ENCODE data around the gene POU6F2. TPM values are rescaled to one million over a fixed set of nuclear protein-coding genes. Genes with fewer than 3 reads are reported as not detected.

The POU6F2 gene
- total RNA-seq, 1 experiment from 2014 or later = 3.9 TPM

DNA sequence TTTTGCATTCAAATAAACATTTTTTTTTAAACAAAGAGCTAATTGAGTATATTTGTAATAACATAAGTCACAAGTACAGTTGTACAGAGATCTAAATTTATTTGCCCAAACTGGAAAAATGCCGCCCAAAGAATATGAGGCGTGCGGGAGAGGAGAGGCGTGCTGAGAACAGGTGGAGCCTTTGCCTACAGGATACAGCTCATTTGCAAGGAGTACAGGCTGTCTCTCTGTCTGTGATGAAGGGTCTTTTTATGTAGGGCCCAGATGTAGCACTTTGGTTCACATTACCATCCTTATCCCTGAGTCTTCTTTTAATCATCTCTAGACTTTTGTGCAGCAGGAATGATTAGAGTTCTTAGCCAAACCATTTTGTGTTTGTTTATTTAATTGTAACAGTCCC lies 58.2 kb downstream of the POU6F2 start:
- H3K27ac Mint-ChIP-seq (ENCODE audit: unreplicated experiment) = no peak overlapping the region
- no TSS peak for BruUV-seq (replicated peaks)
- peaks cover 9% of the 10 kb centered on the region for H3K27me3 Mint-ChIP-seq (ENCODE audit: insufficient read depth, unreplicated experiment)
- no peaks in the 10 kb centered on the region for H3K9me3 Mint-ChIP-seq (ENCODE audit: unreplicated experiment)
- H3K4me1 Mint-ChIP-seq (ENCODE audit: low read depth, unreplicated experiment) = no peaks in the 10 kb centered on the region
- TF ChIP-seq, protein P1, sequence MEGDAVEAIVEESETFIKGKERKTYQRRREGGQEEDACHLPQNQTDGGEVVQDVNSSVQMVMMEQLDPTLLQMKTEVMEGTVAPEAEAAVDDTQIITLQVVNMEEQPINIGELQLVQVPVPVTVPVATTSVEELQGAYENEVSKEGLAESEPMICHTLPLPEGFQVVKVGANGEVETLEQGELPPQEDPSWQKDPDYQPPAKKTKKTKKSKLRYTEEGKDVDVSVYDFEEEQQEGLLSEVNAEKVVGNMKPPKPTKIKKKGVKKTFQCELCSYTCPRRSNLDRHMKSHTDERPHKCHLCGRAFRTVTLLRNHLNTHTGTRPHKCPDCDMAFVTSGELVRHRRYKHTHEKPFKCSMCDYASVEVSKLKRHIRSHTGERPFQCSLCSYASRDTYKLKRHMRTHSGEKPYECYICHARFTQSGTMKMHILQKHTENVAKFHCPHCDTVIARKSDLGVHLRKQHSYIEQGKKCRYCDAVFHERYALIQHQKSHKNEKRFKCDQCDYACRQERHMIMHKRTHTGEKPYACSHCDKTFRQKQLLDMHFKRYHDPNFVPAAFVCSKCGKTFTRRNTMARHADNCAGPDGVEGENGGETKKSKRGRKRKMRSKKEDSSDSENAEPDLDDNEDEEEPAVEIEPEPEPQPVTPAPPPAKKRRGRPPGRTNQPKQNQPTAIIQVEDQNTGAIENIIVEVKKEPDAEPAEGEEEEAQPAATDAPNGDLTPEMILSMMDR (IDR thresholded peaks at IDR 0.05; ENCODE audit: insufficient read depth in 1 of 2, low read depth in 1 of 2, low read length in 1 of 2, severe bottlenecking in 1 of 2, unreplicated experiment in 1 of 2) = no peak
- Histone ChIP-seq H3K4me1 (no peaks in the 10 kb centered on the region), H3K36me3 (ENCODE audit: control insufficient read depth, insufficient read depth, low read length) (no peaks in the 10 kb centered on the region), H3K27me3 (replicated peaks; ENCODE audit: control insufficient read depth, insufficient read depth, low read length) (no peaks in the 10 kb centered on the region), H3K9me3 (no peaks in the 10 kb centered on the region), H3K4me3 (ENCODE audit: low read depth, low read length) (no peak overlapping the region)
- no peak overlapping the region for H3K4me3 Mint-ChIP-seq (ENCODE audit: unreplicated experiment)
- intact Hi-C loops (cut with micrococcal nuclease; ENCODE audit: unreplicated experiment) = no loop called here
- POLR2A ChIA-PET = no interaction called here
- H3K36me3 Mint-ChIP-seq (ENCODE audit: insufficient read depth, unreplicated experiment) = no peaks in the 10 kb centered on the region
- DNase-seq = no peak
- CTCF ChIA-PET = interaction anchor here (0.6 kb wide), 1 partner anchor 376 kb away, joined by 3 read pairs; no protein-coding TSS in a partner anchor

DNA sequence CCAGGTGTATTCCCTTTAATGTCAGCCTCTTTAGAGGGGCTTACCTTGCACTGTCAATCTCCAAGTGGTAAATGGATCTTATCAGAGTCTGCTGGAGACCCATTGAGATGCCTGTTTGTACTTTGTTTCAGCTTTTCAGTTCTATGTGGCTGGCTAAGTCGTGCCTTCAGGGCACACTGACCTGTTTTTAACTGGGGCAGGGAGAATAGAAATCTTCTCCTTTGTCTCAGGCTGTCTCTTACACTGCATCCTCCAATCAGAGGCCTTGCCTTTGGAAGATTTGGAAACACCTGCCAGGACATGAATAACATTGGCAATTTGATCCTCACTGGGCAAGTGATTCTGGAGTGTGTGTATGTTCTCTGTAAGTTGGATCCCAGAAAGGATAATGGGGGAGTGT lies 65.0 kb downstream of the POU6F2 start:
- TF ChIP-seq, protein P1 (IDR thresholded peaks at IDR 0.05; ENCODE audit: insufficient read depth in 1 of 2, low read depth in 1 of 2, low read length in 1 of 2, severe bottlenecking in 1 of 2, unreplicated experiment in 1 of 2) = no peak
- Histone ChIP-seq H3K4me1 (no peaks in the 10 kb centered on the region), H3K9me3 (no peaks in the 10 kb centered on the region), H3K4me3 (ENCODE audit: low read depth, low read length) (no peak overlapping the region), H3K36me3 (ENCODE audit: control insufficient read depth, insufficient read depth, low read length) (no peaks in the 10 kb centered on the region), H3K27me3 (replicated peaks; ENCODE audit: control insufficient read depth, insufficient read depth, low read length) (no peaks in the 10 kb centered on the region)
- no TSS peak for BruUV-seq (replicated peaks)
- Mint-ChIP-seq H3K36me3 (ENCODE audit: insufficient read depth, unreplicated experiment) (no peaks in the 10 kb centered on the region), H3K27ac (ENCODE audit: unreplicated experiment) (no peak overlapping the region), H3K4me3 (ENCODE audit: unreplicated experiment) (no peak overlapping the region), H3K27me3 (ENCODE audit: insufficient read depth, unreplicated experiment) (no peaks in the 10 kb centered on the region), H3K4me1 (ENCODE audit: low read depth, unreplicated experiment) (no peaks in the 10 kb centered on the region), H3K9me3 (ENCODE audit: unreplicated experiment) (no peaks in the 10 kb centered on the region)
- POLR2A ChIA-PET = no interaction called here
- CTCF ChIA-PET = no interaction called here
- no peak for DNase-seq
- intact Hi-C loops (cut with micrococcal nuclease; ENCODE audit: unreplicated experiment) = no loop called here

DNA sequence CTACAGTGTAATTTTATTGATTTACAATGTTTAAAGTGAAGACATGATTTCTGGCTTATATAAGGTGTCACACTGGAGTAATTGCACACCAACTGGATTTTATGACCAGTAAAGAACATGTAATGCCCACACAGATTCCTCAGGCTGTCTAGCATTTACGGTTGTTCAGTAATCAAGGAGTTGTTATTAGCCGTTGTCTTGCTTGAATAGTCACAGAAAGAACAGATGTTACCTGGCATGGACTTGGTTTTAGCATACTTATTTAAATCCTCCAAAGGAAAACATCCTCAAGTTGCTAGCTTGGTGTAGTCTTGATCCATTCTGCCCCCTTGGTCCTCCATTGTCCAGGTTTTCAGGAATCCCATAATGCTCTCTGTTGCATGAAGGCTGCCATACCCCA lies 65.8 kb downstream of the POU6F2 start:
- no peaks in the 10 kb centered on the region for H3K9me3 Mint-ChIP-seq (ENCODE audit: unreplicated experiment)
- ChIA-PET CTCF (no interaction called here), POLR2A (no interaction called here)
- DNase-seq = no peak
- no peaks in the 10 kb centered on the region for H3K27me3 ChIP-seq (replicated peaks; ENCODE audit: control insufficient read depth, insufficient read depth, low read length)
- no peak overlapping the region for H3K4me3 ChIP-seq (ENCODE audit: low read depth, low read length)
- no TSS peak for BruUV-seq (replicated peaks)
- H3K36me3 Mint-ChIP-seq (ENCODE audit: insufficient read depth, unreplicated experiment) = no peaks in the 10 kb centered on the region
- H3K27ac Mint-ChIP-seq (ENCODE audit: unreplicated experiment) = no peak overlapping the region
- TF ChIP-seq, protein P1 (IDR thresholded peaks at IDR 0.05; ENCODE audit: insufficient read depth in 1 of 2, low read depth in 1 of 2, low read length in 1 of 2, severe bottlenecking in 1 of 2, unreplicated experiment in 1 of 2) = no peak
- no peaks in the 10 kb centered on the region for H3K4me1 Mint-ChIP-seq (ENCODE audit: low read depth, unreplicated experiment)
- no peaks in the 10 kb centered on the region for H3K36me3 ChIP-seq (ENCODE audit: control insufficient read depth, insufficient read depth, low read length)
- no peaks in the 10 kb centered on the region for H3K4me1 ChIP-seq
- H3K27me3 Mint-ChIP-seq (ENCODE audit: insufficient read depth, unreplicated experiment) = no peaks in the 10 kb centered on the region
- 0 out of 2 replicates have a peak, but pooled peaks cover under 1% of the 10 kb centered on the region for H3K9me3 ChIP-seq
- intact Hi-C loops (cut with micrococcal nuclease; ENCODE audit: unreplicated experiment) = no loop called here
- no peak overlapping the region for H3K4me3 Mint-ChIP-seq (ENCODE audit: unreplicated experiment)

All from Caco-2 (cell line).